Astrocyte (in vitro differentiated cells and primary cell): ENCODE measurements around the gene MED4. TPM values are rescaled to one million over a fixed set of nuclear protein-coding genes. Genes with fewer than 3 reads are reported as not detected.

Experiments
- DNase-seq: peaks from one replicate; pipeline ENCODE4 v3.0.0-alpha.2; 2010; ENCODE audit warnings: low read depth
- FAIRE-seq: peaks from 2 replicates; lab custom pipeline; 2011; peaks lifted over from hg19 to GRCh38; lab: Jason Lieb, UNC
- H2AFZ ChIP-seq: 2 replicates; pipeline ENCODE4 v1.6.0; 2012; ENCODE audit warnings: low read depth, low read length, inconsistent platforms
- H3K27ac ChIP-seq: 2 replicates; pipeline ENCODE4 v1.5.1; 2011; ENCODE audit warnings: low read depth, low read length, inconsistent platforms
- H3K27me3 ChIP-seq: 2 replicates; pipeline ENCODE4 v1.6.0; 2011; ENCODE audit warnings: low read length, inconsistent platforms; ENCODE audit not compliant: insufficient read depth
- H3K36me3 ChIP-seq: 2 replicates; pipeline ENCODE4 v1.5.1; 2011; ENCODE audit warnings: low read length, inconsistent platforms; ENCODE audit not compliant: insufficient read depth
- H3K4me1 ChIP-seq: 2 replicates; pipeline ENCODE4 v1.5.1; 2011; ENCODE audit warnings: low read length, inconsistent platforms; ENCODE audit not compliant: insufficient read depth
- H3K4me2 ChIP-seq: 2 replicates; pipeline ENCODE4 v1.6.0; 2012; ENCODE audit warnings: low read length, inconsistent platforms
- H3K4me3 ChIP-seq: 2 replicates; pipeline ENCODE4 v1.5.1; 2011; ENCODE audit warnings: low read depth, mild to moderate bottlenecking, low read length, inconsistent platforms; ENCODE audit not compliant: insufficient read depth
- H3K79me2 ChIP-seq: 2 replicates; pipeline ENCODE4 v1.6.0; 2012; ENCODE audit warnings: mild to moderate bottlenecking, low read length, inconsistent platforms; ENCODE audit not compliant: insufficient read depth
- H3K9ac ChIP-seq: 2 replicates; pipeline ENCODE4 v1.6.0; 2012; ENCODE audit warnings: mild to moderate bottlenecking, low read length, inconsistent platforms
- H3K9me3 ChIP-seq: 2 replicates; pipeline ENCODE4 v1.5.1; 2012; ENCODE audit warnings: low read depth, mild to moderate bottlenecking, low read length, inconsistent platforms; ENCODE audit not compliant: insufficient read depth
- H4K20me1 ChIP-seq: 2 replicates; pipeline ENCODE4 v1.6.0; 2012; ENCODE audit warnings: low read length, inconsistent platforms; ENCODE audit not compliant: insufficient read depth
- H3K27ac Mint-ChIP-seq: one replicate; pipeline ENCODE4 v1.8.0; 2021; ENCODE audit warnings: mild to moderate bottlenecking, mixed read lengths; ENCODE audit not compliant: unreplicated experiment
- H3K27me3 Mint-ChIP-seq: one replicate; pipeline ENCODE4 v1.8.0; 2021; ENCODE audit warnings: low read depth, mixed read lengths; ENCODE audit not compliant: unreplicated experiment
- H3K36me3 Mint-ChIP-seq: one replicate; pipeline ENCODE4 v1.8.0; 2021; ENCODE audit warnings: low read depth, mixed read lengths; ENCODE audit not compliant: unreplicated experiment
- H3K4me1 Mint-ChIP-seq: one replicate; pipeline ENCODE4 v1.8.0; 2021; ENCODE audit warnings: low read depth, mixed read lengths; ENCODE audit not compliant: unreplicated experiment
- H3K4me3 Mint-ChIP-seq: one replicate; pipeline ENCODE4 v1.8.0; 2021; ENCODE audit warnings: mild to moderate bottlenecking, moderate library complexity, mixed read lengths; ENCODE audit not compliant: unreplicated experiment
- H3K9me3 Mint-ChIP-seq: one replicate; pipeline ENCODE4 v1.8.0; 2021; ENCODE audit warnings: mild to moderate bottlenecking, mixed read lengths; ENCODE audit not compliant: unreplicated experiment
- EZH2 ChIP-seq: IDR thresholded peaks from 2 replicates; pipeline ENCODE4 v1.6.1; 2012; ENCODE audit warnings: mild to moderate bottlenecking, low read length, inconsistent platforms; ENCODE audit not compliant: insufficient read depth
- total RNA-seq: library from RNA; stranded (reverse); gene quantifications from 2 replicates; pipeline ENCODE4 v1.2.1, GENCODE V29; 2021
- TF ChIP-seq, protein P1 (sequence below): IDR thresholded peaks from 2 replicates; pipeline ENCODE4 v1.5.1; 2011; ENCODE audit warnings: low read depth, mild to moderate bottlenecking, inconsistent platforms, low read length, moderate library complexity; ENCODE audit not compliant: insufficient read depth

MED4 gene
- total RNA-seq, 1 donor from 2014 or later = 37.5 TPM

- H3K9me3 ChIP-seq = peaks cover 9% of the 10 kb centered on the region
- no peaks in the 10 kb centered on the region for H3K79me2 ChIP-seq
- Mint-ChIP-seq H3K4me1 (no peaks in the 10 kb centered on the region), H3K27ac (no peak overlapping the region), H3K4me3 (no peak overlapping the region), H3K36me3 (peaks cover 10% of the 10 kb centered on the region), H3K9me3 (peaks cover 16% of the 10 kb centered on the region), H3K27me3 (no peaks in the 10 kb centered on the region)
- DNase-seq (no peak), FAIRE-seq (no peak)
- no peak for TF ChIP-seq EZH2
- no peaks in the 10 kb centered on the region for H3K36me3 ChIP-seq
- no peak overlapping the region for H3K4me2 ChIP-seq
- no peak overlapping the region for H2AFZ ChIP-seq
- H3K27me3 ChIP-seq = no peaks in the 10 kb centered on the region
- H3K9ac ChIP-seq = no peak overlapping the region
- H3K27ac ChIP-seq = no peak overlapping the region
- no peaks in the 10 kb centered on the region for H3K4me1 ChIP-seq
- no peaks in the 10 kb centered on the region for H4K20me1 ChIP-seq
- no peak overlapping the region for H3K4me3 ChIP-seq
These were observed 65.0 kb downstream of the MED4 start for GRCh38 chr13:48029859-48030258.

- no peak overlapping the region for H2AFZ ChIP-seq
- Mint-ChIP-seq H3K4me1 (no peaks in the 10 kb centered on the region), H3K4me3 (no peak overlapping the region), H3K36me3 (peaks cover 13% of the 10 kb centered on the region), H3K27me3 (no peaks in the 10 kb centered on the region), H3K27ac (no peak overlapping the region), H3K9me3 (peaks cover 19% of the 10 kb centered on the region)
- H3K4me3 ChIP-seq = no peak overlapping the region
- H3K79me2 ChIP-seq = no peaks in the 10 kb centered on the region
- H3K27me3 ChIP-seq = no peaks in the 10 kb centered on the region
- no peak for FAIRE-seq
- no peaks in the 10 kb centered on the region for H3K36me3 ChIP-seq
- no peak for DNase-seq
- no peak for TF ChIP-seq EZH2
- TF ChIP-seq, protein P1, sequence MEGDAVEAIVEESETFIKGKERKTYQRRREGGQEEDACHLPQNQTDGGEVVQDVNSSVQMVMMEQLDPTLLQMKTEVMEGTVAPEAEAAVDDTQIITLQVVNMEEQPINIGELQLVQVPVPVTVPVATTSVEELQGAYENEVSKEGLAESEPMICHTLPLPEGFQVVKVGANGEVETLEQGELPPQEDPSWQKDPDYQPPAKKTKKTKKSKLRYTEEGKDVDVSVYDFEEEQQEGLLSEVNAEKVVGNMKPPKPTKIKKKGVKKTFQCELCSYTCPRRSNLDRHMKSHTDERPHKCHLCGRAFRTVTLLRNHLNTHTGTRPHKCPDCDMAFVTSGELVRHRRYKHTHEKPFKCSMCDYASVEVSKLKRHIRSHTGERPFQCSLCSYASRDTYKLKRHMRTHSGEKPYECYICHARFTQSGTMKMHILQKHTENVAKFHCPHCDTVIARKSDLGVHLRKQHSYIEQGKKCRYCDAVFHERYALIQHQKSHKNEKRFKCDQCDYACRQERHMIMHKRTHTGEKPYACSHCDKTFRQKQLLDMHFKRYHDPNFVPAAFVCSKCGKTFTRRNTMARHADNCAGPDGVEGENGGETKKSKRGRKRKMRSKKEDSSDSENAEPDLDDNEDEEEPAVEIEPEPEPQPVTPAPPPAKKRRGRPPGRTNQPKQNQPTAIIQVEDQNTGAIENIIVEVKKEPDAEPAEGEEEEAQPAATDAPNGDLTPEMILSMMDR = no peak
- H3K4me2 ChIP-seq = no peak overlapping the region
- H3K27ac ChIP-seq = no peak overlapping the region
- no peaks in the 10 kb centered on the region for H4K20me1 ChIP-seq
- peaks cover 9% of the 10 kb centered on the region for H3K9me3 ChIP-seq
- no peaks in the 10 kb centered on the region for H3K4me1 ChIP-seq
- no peak overlapping the region for H3K9ac ChIP-seq
These were observed 66.8 kb downstream of the MED4 start for GRCh38 chr13:48028066-48028465.

Other genes starting within 250 kb of the MED4 start
- gene SUCLA2, start 93.8 kb downstream of the MED4 start, total RNA-seq = 35.4 and 41.7 TPM in 2 replicates
- gene NUDT15, start 57.4 kb downstream of the MED4 start, total RNA-seq = 11.8 and 15.2 TPM in 2 replicates
- gene ITM2B, start 138.1 kb upstream of the MED4 start, total RNA-seq = 358 and 418 TPM in 2 replicates
- 32.7 and 34.5 TPM in 2 replicates for gene RB1, start 208.6 kb upstream of the MED4 start, total RNA-seq